Measurements from ENCODE around the gene ANKDD1B.

DNA sequence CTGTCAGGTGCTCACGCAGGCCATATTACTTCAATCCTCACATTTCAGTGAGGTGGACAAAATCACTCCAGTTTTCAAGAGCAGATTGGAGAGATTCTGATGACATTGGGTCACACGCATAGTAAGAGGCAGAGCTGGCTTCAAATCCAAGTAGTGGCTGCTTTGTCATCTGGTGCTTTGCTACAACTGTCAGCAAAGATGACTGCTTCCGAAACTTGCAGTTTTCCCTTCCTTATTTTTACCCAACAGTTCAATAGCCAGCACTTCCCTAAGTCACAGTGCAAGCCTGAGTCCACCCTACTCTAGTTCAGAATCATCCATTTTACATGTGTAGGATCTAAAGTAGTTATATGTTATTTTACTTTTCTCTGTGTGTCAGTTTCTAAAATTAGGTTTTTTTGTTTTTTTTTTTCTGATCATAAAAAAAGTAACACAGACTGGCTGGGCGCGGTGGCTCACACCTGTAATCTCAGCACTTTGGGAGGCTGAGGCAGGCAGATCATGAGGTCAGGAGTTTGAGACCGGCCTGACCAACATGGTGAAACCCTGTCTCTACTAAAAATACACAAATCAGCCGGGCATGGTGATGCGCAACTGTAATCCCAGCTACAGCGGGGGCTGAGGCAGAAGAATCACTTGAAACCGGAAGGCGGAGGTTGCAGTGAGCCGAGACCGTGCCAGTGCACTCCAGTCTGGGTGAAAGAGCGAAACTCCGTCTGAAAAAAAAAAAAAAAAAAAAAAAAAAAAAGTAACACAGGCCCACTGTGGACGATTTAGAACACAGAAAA is 49.6 kb downstream of the ANKDD1B start:
- TF ChIP-seq POLR2A (IDR thresholded peaks at IDR 0.05; ENCODE audit: control extremely low read depth in 1 of 2, low read depth in 2 of 2, low read length in 2 of 2) (no peak), BRCA1 (IDR thresholded peaks at IDR 0.05; ENCODE audit: low read depth, low read length) (no peak), EGR1 (IDR thresholded peaks at IDR 0.05; ENCODE audit: borderline replicate concordance, low read depth, low read length) (no peak), RXRA (IDR thresholded peaks at IDR 0.05; ENCODE audit: insufficient read depth, low read depth, low read length) (no peak), KDM5A (IDR thresholded peaks at IDR 0.05; ENCODE audit: low read length) (no peak), KDM1A (IDR thresholded peaks at IDR 0.05; ENCODE audit: borderline replicate concordance, low read length) (no peak), MAX (IDR thresholded peaks at IDR 0.05) (no peak), RAD21 (IDR thresholded peaks at IDR 0.05 in 1 of 2, conservative IDR thresholded peaks at IDR 0.05 in 1 of 2; ENCODE audit: low read depth in 2 of 2, low read length in 2 of 2) (no peak)
- TF ChIP-seq, protein P1, sequence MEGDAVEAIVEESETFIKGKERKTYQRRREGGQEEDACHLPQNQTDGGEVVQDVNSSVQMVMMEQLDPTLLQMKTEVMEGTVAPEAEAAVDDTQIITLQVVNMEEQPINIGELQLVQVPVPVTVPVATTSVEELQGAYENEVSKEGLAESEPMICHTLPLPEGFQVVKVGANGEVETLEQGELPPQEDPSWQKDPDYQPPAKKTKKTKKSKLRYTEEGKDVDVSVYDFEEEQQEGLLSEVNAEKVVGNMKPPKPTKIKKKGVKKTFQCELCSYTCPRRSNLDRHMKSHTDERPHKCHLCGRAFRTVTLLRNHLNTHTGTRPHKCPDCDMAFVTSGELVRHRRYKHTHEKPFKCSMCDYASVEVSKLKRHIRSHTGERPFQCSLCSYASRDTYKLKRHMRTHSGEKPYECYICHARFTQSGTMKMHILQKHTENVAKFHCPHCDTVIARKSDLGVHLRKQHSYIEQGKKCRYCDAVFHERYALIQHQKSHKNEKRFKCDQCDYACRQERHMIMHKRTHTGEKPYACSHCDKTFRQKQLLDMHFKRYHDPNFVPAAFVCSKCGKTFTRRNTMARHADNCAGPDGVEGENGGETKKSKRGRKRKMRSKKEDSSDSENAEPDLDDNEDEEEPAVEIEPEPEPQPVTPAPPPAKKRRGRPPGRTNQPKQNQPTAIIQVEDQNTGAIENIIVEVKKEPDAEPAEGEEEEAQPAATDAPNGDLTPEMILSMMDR (IDR thresholded peaks at IDR 0.05; ENCODE audit: control extremely low read depth in 1 of 3, insufficient read depth in 1 of 3, low read depth in 1 of 3, low read length in 3 of 3), result no peak

All from H1 (cell line).